HepG2 (cell line): ENCODE data around the gene PHF5A. TPM values are rescaled to one million over a fixed set of nuclear protein-coding genes. Genes with fewer than 3 reads are reported as not detected.

ENCODE experiments used
- ARNTL ChIP-seq: sonication (generic); formaldehyde crosslinking; IDR thresholded peaks from 2 replicates; pipeline ENCODE4 v1.4.0; 2020; ENCODE audit warnings: mild to moderate bottlenecking, missing genetic modification reagents
- CAMTA2 ChIP-seq: sonication (generic); formaldehyde crosslinking; IDR thresholded peaks from 2 replicates; pipeline ENCODE4 v1.4.0; 2020; ENCODE audit warnings: mild to moderate bottlenecking, missing genetic modification reagents, borderline replicate concordance
- GZF1 ChIP-seq: sonication (generic); formaldehyde crosslinking; IDR thresholded peaks from 2 replicates; pipeline ENCODE4 v1.5.1; 2020; ENCODE audit warnings: mild to moderate bottlenecking, missing genetic modification reagents
- HNF4G ChIP-seq, 2 experiments: sonication (generic) in 1 of 2; formaldehyde crosslinking in 1 of 2; IDR thresholded peaks; 2 replicates each; pipeline versions ENCODE4 v1.4.0 to v1.6.1; 2011 to 2020; ENCODE audit warnings: borderline replicate concordance in 2 of 2, low read depth in 2 of 2, mild to moderate bottlenecking in 2 of 2, low read length in 1 of 2, missing genetic modification reagents in 1 of 2, moderate library complexity in 1 of 2
- NR2F2 ChIP-seq: IDR thresholded peaks from 2 replicates; pipeline ENCODE4 v1.6.1; 2012; ENCODE audit warnings: low read depth, inconsistent platforms, borderline replicate concordance
- SATB2 ChIP-seq: sonication (generic); formaldehyde crosslinking; IDR thresholded peaks from 2 replicates; pipeline ENCODE4 v1.5.0; 2020; ENCODE audit warnings: missing genetic modification reagents
- ZBTB21 ChIP-seq: sonication (generic); formaldehyde crosslinking; IDR thresholded peaks from 2 replicates; pipeline ENCODE4 v1.4.0; 2020; ENCODE audit warnings: missing genetic modification reagents
- ZFAT ChIP-seq: sonication (generic); formaldehyde crosslinking; conservative IDR thresholded peaks from 2 replicates; pipeline ENCODE4 v1.8.1; 2023; ENCODE audit warnings: missing genetic modification reagents, inconsistent platforms
- ZFP36L1 ChIP-seq: sonication (generic); formaldehyde crosslinking; IDR thresholded peaks from 2 replicates; pipeline ENCODE4 v1.8.0; 2022; ENCODE audit warnings: mild to moderate bottlenecking, missing genetic modification reagents, moderate library complexity
- ZNF256 ChIP-seq: sonication (generic); formaldehyde crosslinking; conservative IDR thresholded peaks from 2 replicates; pipeline ENCODE4 v1.4.0; 2020; ENCODE audit warnings: missing genetic modification reagents
- ZNF562 ChIP-seq: sonication (generic); formaldehyde crosslinking; IDR thresholded peaks from 2 replicates; pipeline ENCODE4 v1.8.0; 2022; ENCODE audit warnings: missing genetic modification reagents, borderline replicate concordance
- polyA plus RNA-seq, 8 experiments: library from polyadenylated mRNA; depleted of rRNA in 3 of 8; stranded (reverse) in 7 of 8; unstranded in 1 of 8; fragments of >200 nt; fragmentation: Illumina TruSeq in 4 of 8; extraction: Trizol in 4 of 8; gene quantifications; 2 replicates each; pipeline versions ENCODE4 v1.2.1 to v1.2.3, GENCODE V29; 2011 to 2016; ENCODE audit warnings: low read depth in 4 of 8, missing spikeins in 1 of 8, mixed read lengths in 1 of 8; ENCODE audit not compliant: insufficient read depth in 1 of 8
- total RNA-seq, 5 experiments: library from RNA; depleted of rRNA; stranded (reverse); fragments of >200 nt; fragmentation: Illumina TruSeq; extraction: Trizol; gene quantifications; 2 replicates each; pipeline ENCODE4 v1.2.3, GENCODE V29; 2016; ENCODE audit warnings: low read depth in 1 of 5
- TF ChIP-seq, protein P1 (sequence below): sonication (generic); formaldehyde crosslinking; IDR thresholded peaks from 2 replicates; pipeline ENCODE4 v1.8.0; 2023; ENCODE audit warnings: mild to moderate bottlenecking, missing genetic modification reagents
- TF ChIP-seq, protein P2 (sequence below): sonication (generic); formaldehyde crosslinking; IDR thresholded peaks from 2 replicates; pipeline ENCODE4 v1.4.0; 2020; ENCODE audit warnings: missing genetic modification reagents
- TF ChIP-seq, protein P3 (sequence below): sonication (generic); formaldehyde crosslinking; IDR thresholded peaks from 2 replicates; pipeline ENCODE4 v1.4.0; 2020; ENCODE audit warnings: missing genetic modification reagents; ENCODE audit errors: not compliant biosample characterization
- TF ChIP-seq, protein P4 (sequence below): IDR thresholded peaks from 2 replicates; pipeline ENCODE4 v1.6.1; 2016; ENCODE audit warnings: mild to moderate bottlenecking
- TF ChIP-seq, protein P5 (sequence below), 2 experiments: sonication (generic) in 1 of 2; formaldehyde crosslinking in 1 of 2; IDR thresholded peaks; 2 replicates each; pipeline versions ENCODE4 v1.6.1 to v1.9.0; 2014 to 2022; ENCODE audit warnings: antibody characterized with exemption in 1 of 2, borderline replicate concordance in 1 of 2, inconsistent platforms in 1 of 2, low read depth in 1 of 2, missing genetic modification reagents in 1 of 2

Gene PHF5A
- total and polyA plus RNA-seq, 2 of the 13 experiments (the other 11 are each of a cell fraction or from before 2014, with no cell fraction given) = 56.6 to 105 TPM

DNA sequence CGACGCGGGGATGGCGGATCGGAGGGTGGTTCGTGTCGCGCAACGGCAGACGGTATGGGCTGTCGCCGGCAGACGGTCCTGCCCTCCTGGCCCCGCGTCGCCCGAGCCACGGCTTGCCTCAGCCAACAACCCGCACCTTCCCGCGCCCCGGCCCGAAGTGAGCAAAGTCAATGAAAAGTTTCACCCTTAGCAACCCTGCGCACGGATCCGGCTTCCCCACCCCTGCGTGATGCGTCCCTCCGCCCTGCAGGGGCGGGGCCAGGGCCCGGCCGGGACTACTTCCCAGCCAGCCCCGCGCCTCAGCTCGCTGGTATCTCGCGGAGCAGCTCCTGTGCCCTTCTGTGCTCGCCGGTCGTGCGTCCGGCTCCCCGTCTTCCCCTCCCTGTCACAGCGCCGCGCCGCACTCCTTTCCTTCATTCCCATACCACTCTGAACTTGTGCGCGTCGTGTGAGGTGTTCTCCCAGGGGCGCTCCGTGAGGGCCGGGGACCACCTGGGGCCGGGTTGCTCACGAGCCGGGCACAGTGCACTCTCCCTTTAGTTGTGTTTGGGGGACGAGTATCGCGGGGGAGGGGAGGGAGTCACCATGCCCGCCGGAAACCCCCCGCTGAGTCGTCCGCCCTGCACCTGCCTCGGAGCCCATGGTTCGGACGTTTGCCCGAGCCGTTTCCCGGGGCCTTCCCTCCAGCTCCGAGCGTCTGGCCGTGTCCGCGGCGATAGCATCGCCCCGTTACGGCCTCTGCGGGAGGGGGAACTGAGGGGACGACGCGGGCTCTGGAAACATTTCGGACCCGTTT, 21.7 kb downstream of the PHF5A start, which contains the start of gene TOB2 (continued):
- TF ChIP-seq, protein P1, sequence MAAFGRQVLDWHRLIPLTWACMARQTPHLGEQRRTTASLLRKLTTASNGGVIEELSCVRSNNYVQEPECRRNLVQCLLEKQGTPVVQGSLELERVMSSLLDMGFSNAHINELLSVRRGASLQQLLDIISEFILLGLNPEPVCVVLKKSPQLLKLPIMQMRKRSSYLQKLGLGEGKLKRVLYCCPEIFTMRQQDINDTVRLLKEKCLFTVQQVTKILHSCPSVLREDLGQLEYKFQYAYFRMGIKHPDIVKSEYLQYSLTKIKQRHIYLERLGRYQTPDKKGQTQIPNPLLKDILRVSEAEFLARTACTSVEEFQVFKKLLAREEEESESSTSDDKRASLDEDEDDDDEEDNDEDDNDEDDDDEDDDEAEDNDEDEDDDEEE (CRISPR knock-in tag) = peak; percentile 74
- TF ChIP-seq, protein P2, sequence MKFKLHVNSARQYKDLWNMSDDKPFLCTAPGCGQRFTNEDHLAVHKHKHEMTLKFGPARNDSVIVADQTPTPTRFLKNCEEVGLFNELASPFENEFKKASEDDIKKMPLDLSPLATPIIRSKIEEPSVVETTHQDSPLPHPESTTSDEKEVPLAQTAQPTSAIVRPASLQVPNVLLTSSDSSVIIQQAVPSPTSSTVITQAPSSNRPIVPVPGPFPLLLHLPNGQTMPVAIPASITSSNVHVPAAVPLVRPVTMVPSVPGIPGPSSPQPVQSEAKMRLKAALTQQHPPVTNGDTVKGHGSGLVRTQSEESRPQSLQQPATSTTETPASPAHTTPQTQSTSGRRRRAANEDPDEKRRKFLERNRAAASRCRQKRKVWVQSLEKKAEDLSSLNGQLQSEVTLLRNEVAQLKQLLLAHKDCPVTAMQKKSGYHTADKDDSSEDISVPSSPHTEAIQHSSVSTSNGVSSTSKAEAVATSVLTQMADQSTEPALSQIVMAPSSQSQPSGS (CRISPR knock-in tag) = peak; percentile 93
- TF ChIP-seq SATB2 (CRISPR knock-in tag) (0 out of 2 replicates have a peak, but pooled peaks have one; percentile 16), CAMTA2 (no peak), ZFAT (CRISPR knock-in tag) (no peak), ARNTL (peak; percentile 95), ZNF256 (CRISPR knock-in tag) (peak; percentile 91), HNF4G (IDR thresholded peaks at IDR 0.05; ENCODE audit: borderline replicate concordance, low read depth, low read length) (peak; percentile 82), HNF4G (CRISPR knock-in tag; IDR thresholded peaks at IDR 0.05; ENCODE audit: borderline replicate concordance, low read depth) (peak; percentile 30; the same call in 1 of the 2 replicates), ZFP36L1 (CRISPR knock-in tag) (peak; percentile 86; the same call in 1 of the 2 replicates), NR2F2 (peak; percentile 83; the same call in 1 of the 2 replicates), ZBTB21 (CRISPR knock-in tag) (peak; percentile 61), GZF1 (CRISPR knock-in tag) (peak; percentile 84; the same call in 1 of the 2 replicates), ZNF562 (CRISPR knock-in tag) (no peak)
- TF ChIP-seq, protein P3, sequence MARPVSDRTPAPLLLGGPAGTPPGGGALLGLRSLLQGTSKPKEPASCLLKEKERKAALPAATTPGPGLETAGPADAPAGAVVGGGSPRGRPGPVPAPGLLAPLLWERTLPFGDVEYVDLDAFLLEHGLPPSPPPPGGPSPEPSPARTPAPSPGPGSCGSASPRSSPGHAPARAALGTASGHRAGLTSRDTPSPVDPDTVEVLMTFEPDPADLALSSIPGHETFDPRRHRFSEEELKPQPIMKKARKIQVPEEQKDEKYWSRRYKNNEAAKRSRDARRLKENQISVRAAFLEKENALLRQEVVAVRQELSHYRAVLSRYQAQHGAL (CRISPR knock-in tag) = peak; percentile 99
- TF ChIP-seq, protein P4, sequence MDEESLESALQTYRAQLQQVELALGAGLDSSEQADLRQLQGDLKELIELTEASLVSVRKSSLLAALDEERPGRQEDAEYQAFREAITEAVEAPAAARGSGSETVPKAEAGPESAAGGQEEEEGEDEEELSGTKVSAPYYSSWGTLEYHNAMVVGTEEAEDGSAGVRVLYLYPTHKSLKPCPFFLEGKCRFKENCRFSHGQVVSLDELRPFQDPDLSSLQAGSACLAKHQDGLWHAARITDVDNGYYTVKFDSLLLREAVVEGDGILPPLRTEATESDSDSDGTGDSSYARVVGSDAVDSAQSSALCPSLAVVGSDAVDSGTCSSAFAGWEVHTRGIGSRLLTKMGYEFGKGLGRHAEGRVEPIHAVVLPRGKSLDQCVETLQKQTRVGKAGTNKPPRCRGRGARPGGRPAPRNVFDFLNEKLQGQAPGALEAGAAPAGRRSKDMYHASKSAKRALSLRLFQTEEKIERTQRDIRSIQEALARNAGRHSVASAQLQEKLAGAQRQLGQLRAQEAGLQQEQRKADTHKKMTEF (CRISPR knock-in tag) = peak; percentile 98
- TF ChIP-seq, protein P5, sequence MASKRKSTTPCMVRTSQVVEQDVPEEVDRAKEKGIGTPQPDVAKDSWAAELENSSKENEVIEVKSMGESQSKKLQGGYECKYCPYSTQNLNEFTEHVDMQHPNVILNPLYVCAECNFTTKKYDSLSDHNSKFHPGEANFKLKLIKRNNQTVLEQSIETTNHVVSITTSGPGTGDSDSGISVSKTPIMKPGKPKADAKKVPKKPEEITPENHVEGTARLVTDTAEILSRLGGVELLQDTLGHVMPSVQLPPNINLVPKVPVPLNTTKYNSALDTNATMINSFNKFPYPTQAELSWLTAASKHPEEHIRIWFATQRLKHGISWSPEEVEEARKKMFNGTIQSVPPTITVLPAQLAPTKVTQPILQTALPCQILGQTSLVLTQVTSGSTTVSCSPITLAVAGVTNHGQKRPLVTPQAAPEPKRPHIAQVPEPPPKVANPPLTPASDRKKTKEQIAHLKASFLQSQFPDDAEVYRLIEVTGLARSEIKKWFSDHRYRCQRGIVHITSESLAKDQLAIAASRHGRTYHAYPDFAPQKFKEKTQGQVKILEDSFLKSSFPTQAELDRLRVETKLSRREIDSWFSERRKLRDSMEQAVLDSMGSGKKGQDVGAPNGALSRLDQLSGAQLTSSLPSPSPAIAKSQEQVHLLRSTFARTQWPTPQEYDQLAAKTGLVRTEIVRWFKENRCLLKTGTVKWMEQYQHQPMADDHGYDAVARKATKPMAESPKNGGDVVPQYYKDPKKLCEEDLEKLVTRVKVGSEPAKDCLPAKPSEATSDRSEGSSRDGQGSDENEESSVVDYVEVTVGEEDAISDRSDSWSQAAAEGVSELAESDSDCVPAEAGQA (IDR thresholded peaks at IDR 0.05; ENCODE audit: low read depth) = no peak; the same call in 1 of the 2 replicates
- TF ChIP-seq, protein P5 (CRISPR knock-in tag; IDR thresholded peaks at IDR 0.05; ENCODE audit: borderline replicate concordance) = peak; percentile 61
